Stimulated activated CD4-positive, alpha-beta T cell treated with anti-CD3 and anti-CD28 coated beads, Interleukin-1b, Interleukin-23, amount 100 ng/mL, for 24 hours (primary cell): ENCODE measurements around the gene TRIM3.
A peak's percentile ranks its signal among the peaks of the same experiment; 100 is the strongest.

Experiments used
- DNase-seq, 4 experiments: peaks; one replicate each; pipeline ENCODE4 v3.0.0-alpha.2; 2020; ENCODE audit warnings: low read depth in 4 of 4, low spot score in 1 of 4

The TRIM3 gene

GRCh38 chr11:6438979-6439571, 34.7 kb downstream of the TRIM3 start:
- no peak for DNase-seq

GRCh38 chr11:6437993-6438392, 35.7 kb downstream of the TRIM3 start:
- DNase-seq = no peak

GRCh38 chr11:6437423-6437822, 36.3 kb downstream of the TRIM3 start:
- no peak for DNase-seq

- no peak for DNase-seq
These were observed 39.6 kb downstream of the TRIM3 start for GRCh38 chr11:6433998-6434660.

- DNase-seq = no peak
These were observed 41.9 kb downstream of the TRIM3 start for GRCh38 chr11:6431861-6432260.

GRCh38 chr11:6427516-6427915, 46.2 kb downstream of the TRIM3 start:
- DNase-seq = no peak

GRCh38 chr11:6420677-6421076, 53.1 kb downstream of the TRIM3 start:
- no peak for DNase-seq

- DNase-seq = peak in 3 of 4 experiments; percentile 58 to 65 (median 64)
These were observed 54.6 kb downstream of the TRIM3 start, which contains the start of gene APBB1 for GRCh38 chr11:6419009-6419631. APBB1 (minus strand) TSS chr11:6419094; CDS start chr11:6411347, 7,747 bp downstream.

- DNase-seq = no peak
These were observed 55.2 kb downstream of the TRIM3 start for GRCh38 chr11:6418557-6419008.

GRCh38 chr11:6417907-6418556, 55.7 kb downstream of the TRIM3 start:
- no peak for DNase-seq

GRCh38 chr11:6415797-6416196, 57.9 kb downstream of the TRIM3 start:
- no peak for DNase-seq

GRCh38 chr11:6414874-6415328, 58.8 kb downstream of the TRIM3 start:
- no peak for DNase-seq

GRCh38 chr11:6413791-6414201, 59.9 kb downstream of the TRIM3 start:
- DNase-seq = peak in 1 of 4 experiments; percentile 46

GRCh38 chr11:6411594-6412031, 62.1 kb downstream of the TRIM3 start:
- DNase-seq = no peak

GRCh38 chr11:6410695-6411430, 62.9 kb downstream of the TRIM3 start:
- DNase-seq = no peak

- DNase-seq = no peak
These were observed 67.4 kb downstream of the TRIM3 start for GRCh38 chr11:6406370-6406769.

GRCh38 chr11:6405846-6406245, 67.9 kb downstream of the TRIM3 start:
- DNase-seq = no peak

- DNase-seq = no peak
These were observed 68.6 kb downstream of the TRIM3 start for GRCh38 chr11:6405052-6405667.

- no peak for DNase-seq
These were observed 69.2 kb downstream of the TRIM3 start for GRCh38 chr11:6404342-6405051.

GRCh38 chr11:6403539-6403938, 70.2 kb downstream of the TRIM3 start:
- DNase-seq = no peak
